ENCODE data around the gene THEM5.

DNA sequence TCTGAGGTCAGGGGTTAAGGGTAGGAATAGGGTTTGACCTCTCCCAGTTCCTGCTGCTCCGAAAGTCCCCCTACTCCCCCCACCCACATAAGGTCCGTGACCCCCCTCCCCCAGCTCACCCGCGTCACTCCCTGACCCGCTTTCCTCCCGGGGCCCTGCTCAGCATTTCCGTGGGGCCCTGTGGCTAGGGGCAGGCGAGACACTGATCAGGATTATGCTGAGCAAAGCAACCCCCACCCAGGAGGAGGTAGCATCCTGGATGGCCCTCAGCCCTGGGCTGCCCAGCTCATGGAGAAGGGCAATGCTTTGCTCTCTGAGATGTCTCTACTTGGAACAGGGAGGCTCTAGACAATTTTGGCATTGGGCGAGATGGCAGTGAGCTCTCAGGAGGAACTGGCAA lies 25.7 kb downstream of the THEM5 start:
- no peak for TF ChIP-seq GATA2 (IDR thresholded peaks at IDR 0.05; ENCODE audit: low read depth, low read length)
- TF ChIP-seq GATA3 (IDR thresholded peaks at IDR 0.05; ENCODE audit: low read depth, low read length) = no peak
